WTC11 (cell line): Measurements from ENCODE around the gene AHRR.

Source experiments
- AFF4 ChIP-seq: sonication (generic); formaldehyde crosslinking; IDR thresholded peaks from 2 replicates; pipeline ENCODE4 v1.8.1; 2023; ENCODE audit warnings: mild to moderate bottlenecking, missing genetic modification reagents, borderline replicate concordance
- ATF1 ChIP-seq: sonication (generic); formaldehyde crosslinking; IDR thresholded peaks from 2 replicates; pipeline ENCODE4 v1.8.1; 2023; ENCODE audit warnings: mild to moderate bottlenecking, moderate library complexity, missing genetic modification reagents
- CREB1 ChIP-seq: sonication (generic); formaldehyde crosslinking; IDR thresholded peaks from 2 replicates; pipeline ENCODE4 v1.8.0; 2023; ENCODE audit warnings: mild to moderate bottlenecking, missing genetic modification reagents
- FOXJ3 ChIP-seq: sonication (generic); formaldehyde crosslinking; IDR thresholded peaks from 2 replicates; pipeline ENCODE4 v1.9.0; 2021; ENCODE audit warnings: missing genetic modification reagents, mild to moderate bottlenecking, borderline replicate concordance
- IRF2 ChIP-seq: sonication (generic); formaldehyde crosslinking; IDR thresholded peaks from 2 replicates; pipeline ENCODE4 v1.8.0; 2022; ENCODE audit warnings: low read depth, missing genetic modification reagents, borderline replicate concordance
- KAT7 ChIP-seq: sonication (generic); formaldehyde crosslinking; IDR thresholded peaks from 2 replicates; pipeline ENCODE4 v1.8.1; 2023; ENCODE audit warnings: missing genetic modification reagents, mild to moderate bottlenecking, borderline replicate concordance
- NFYB ChIP-seq: sonication (generic); formaldehyde crosslinking; conservative IDR thresholded peaks from 2 replicates; pipeline ENCODE4 v1.8.0; 2022; ENCODE audit warnings: low read depth, missing genetic modification reagents
- NR2C2 ChIP-seq: sonication (generic); formaldehyde crosslinking; IDR thresholded peaks from 2 replicates; pipeline ENCODE4 v1.8.0; 2022; ENCODE audit warnings: mild to moderate bottlenecking, missing genetic modification reagents
- SMAD3 ChIP-seq: sonication (generic); formaldehyde crosslinking; IDR thresholded peaks from 2 replicates; pipeline ENCODE4 v1.8.0; 2022; ENCODE audit warnings: missing genetic modification reagents, mild to moderate bottlenecking, borderline replicate concordance
- SMAD4 ChIP-seq: sonication (generic); formaldehyde crosslinking; IDR thresholded peaks from 2 replicates; pipeline ENCODE4 v1.8.0; 2022; ENCODE audit warnings: mild to moderate bottlenecking, missing genetic modification reagents
- ZBTB21 ChIP-seq: sonication (generic); formaldehyde crosslinking; IDR thresholded peaks from 2 replicates; pipeline ENCODE4 v1.8.1; 2023; ENCODE audit warnings: mild to moderate bottlenecking, missing genetic modification reagents, borderline replicate concordance
- ZBTB43 ChIP-seq: sonication (generic); formaldehyde crosslinking; IDR thresholded peaks from 2 replicates; pipeline ENCODE4 v1.8.1; 2023; ENCODE audit warnings: mild to moderate bottlenecking, missing genetic modification reagents
- TF ChIP-seq, protein P1 (sequence below): fragments of 200-600 bp; IDR thresholded peaks from 2 replicates; pipeline ENCODE4 v1.8.0; 2022; ENCODE audit warnings: antibody characterized with exemption
- TF ChIP-seq, protein P2 (sequence below): sonication (generic); formaldehyde crosslinking; IDR thresholded peaks from 2 replicates; pipeline ENCODE4 v1.8.0; 2023; ENCODE audit warnings: missing genetic modification reagents, mild to moderate bottlenecking, borderline replicate concordance

DNA sequence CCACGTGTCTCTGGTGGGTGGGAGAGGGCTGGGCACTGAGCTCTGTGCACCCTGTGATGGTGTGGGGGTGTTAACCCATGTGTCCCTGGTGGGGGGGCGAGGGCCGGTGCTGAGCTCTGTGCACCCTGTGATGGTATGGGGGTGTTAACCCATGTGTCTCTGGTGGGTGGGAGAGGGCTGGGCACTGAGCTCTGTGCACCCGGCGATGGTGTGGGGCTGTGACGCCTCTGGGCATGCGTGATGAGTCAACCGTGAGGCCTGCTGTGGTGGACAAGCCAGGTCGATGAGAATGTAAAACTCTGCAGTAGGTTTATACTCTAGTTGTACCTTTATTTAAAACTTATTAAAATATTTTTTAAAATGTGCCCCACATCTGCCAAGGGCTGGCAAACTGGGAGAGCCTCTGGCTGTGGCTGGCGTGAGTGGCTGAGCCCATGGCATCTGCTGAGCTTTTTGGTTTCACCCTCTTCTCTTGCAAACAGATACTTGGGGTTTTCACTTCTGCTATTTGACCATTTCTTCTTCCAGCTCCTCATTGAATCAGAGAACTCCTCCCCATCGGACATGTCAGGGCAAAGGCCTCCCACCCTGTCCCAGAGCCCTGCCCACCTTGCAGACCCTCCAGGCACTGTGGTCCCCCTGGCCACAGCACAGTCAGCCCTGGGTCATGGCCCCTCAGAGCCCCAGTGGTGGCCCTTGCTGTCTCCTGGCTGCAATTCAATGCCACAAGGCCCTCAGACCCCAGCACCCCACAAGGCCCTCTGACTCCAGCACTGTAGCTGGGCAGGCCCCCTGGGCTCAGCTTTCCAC lies 103.0 kb downstream of the AHRR start:
- TF ChIP-seq, protein P1, sequence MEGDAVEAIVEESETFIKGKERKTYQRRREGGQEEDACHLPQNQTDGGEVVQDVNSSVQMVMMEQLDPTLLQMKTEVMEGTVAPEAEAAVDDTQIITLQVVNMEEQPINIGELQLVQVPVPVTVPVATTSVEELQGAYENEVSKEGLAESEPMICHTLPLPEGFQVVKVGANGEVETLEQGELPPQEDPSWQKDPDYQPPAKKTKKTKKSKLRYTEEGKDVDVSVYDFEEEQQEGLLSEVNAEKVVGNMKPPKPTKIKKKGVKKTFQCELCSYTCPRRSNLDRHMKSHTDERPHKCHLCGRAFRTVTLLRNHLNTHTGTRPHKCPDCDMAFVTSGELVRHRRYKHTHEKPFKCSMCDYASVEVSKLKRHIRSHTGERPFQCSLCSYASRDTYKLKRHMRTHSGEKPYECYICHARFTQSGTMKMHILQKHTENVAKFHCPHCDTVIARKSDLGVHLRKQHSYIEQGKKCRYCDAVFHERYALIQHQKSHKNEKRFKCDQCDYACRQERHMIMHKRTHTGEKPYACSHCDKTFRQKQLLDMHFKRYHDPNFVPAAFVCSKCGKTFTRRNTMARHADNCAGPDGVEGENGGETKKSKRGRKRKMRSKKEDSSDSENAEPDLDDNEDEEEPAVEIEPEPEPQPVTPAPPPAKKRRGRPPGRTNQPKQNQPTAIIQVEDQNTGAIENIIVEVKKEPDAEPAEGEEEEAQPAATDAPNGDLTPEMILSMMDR, result no peak
- TF ChIP-seq ATF1, result no peak
- no peak for TF ChIP-seq ZBTB21 (CRISPR knock-in tag)
- TF ChIP-seq SMAD3 (CRISPR knock-in tag), result no peak
- no peak for TF ChIP-seq NFYB (CRISPR knock-in tag)
- TF ChIP-seq ZBTB43 (CRISPR knock-in tag), result no peak
- no peak for TF ChIP-seq CREB1 (CRISPR knock-in tag)
- TF ChIP-seq SMAD4 (CRISPR knock-in tag), result no peak
- TF ChIP-seq, protein P2, sequence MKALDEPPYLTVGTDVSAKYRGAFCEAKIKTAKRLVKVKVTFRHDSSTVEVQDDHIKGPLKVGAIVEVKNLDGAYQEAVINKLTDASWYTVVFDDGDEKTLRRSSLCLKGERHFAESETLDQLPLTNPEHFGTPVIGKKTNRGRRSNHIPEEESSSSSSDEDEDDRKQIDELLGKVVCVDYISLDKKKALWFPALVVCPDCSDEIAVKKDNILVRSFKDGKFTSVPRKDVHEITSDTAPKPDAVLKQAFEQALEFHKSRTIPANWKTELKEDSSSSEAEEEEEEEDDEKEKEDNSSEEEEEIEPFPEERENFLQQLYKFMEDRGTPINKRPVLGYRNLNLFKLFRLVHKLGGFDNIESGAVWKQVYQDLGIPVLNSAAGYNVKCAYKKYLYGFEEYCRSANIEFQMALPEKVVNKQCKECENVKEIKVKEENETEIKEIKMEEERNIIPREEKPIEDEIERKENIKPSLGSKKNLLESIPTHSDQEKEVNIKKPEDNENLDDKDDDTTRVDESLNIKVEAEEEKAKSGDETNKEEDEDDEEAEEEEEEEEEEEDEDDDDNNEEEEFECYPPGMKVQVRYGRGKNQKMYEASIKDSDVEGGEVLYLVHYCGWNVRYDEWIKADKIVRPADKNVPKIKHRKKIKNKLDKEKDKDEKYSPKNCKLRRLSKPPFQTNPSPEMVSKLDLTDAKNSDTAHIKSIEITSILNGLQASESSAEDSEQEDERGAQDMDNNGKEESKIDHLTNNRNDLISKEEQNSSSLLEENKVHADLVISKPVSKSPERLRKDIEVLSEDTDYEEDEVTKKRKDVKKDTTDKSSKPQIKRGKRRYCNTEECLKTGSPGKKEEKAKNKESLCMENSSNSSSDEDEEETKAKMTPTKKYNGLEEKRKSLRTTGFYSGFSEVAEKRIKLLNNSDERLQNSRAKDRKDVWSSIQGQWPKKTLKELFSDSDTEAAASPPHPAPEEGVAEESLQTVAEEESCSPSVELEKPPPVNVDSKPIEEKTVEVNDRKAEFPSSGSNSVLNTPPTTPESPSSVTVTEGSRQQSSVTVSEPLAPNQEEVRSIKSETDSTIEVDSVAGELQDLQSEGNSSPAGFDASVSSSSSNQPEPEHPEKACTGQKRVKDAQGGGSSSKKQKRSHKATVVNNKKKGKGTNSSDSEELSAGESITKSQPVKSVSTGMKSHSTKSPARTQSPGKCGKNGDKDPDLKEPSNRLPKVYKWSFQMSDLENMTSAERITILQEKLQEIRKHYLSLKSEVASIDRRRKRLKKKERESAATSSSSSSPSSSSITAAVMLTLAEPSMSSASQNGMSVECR (CRISPR knock-in tag), result no peak
- TF ChIP-seq KAT7, result no peak
- TF ChIP-seq FOXJ3 (CRISPR knock-in tag), result no peak
- no peak for TF ChIP-seq NR2C2 (CRISPR knock-in tag)
- TF ChIP-seq IRF2 (CRISPR knock-in tag), result no peak
- no peak for TF ChIP-seq AFF4 (CRISPR knock-in tag)
